Measurements from ENCODE around the gene APH1B. TPM values are rescaled to one million over a fixed set of nuclear protein-coding genes. Genes with fewer than 3 reads are reported as not detected.
"Not testable (repeated sequence)": the region's sequence is repeated elsewhere in the genome, so short reads cannot be mapped to it uniquely, and the experiment has no call there.

The APH1B gene
- total and polyA plus RNA-seq, 12 donors = 1.7 to 11.4 (median 7.4) TPM

- Histone ChIP-seq H3K27me3 (no peaks in the 10 kb centered on the region), H3K36me3 (peaks cover 0 to 4% (median 0%) of the 10 kb centered on the region in 9 donors), H3K4me1 (no peaks in the 10 kb centered on the region), H3K27ac (no peak overlapping the region), H3K9me3 (no peaks in the 10 kb centered on the region), H3K4me3 (no peak overlapping the region)
- 78 to 83% methylated on average over 2 of the region's 2 CpGs for WGBS, 2 donors
- ATAC-seq (no peak), DNase-seq (no peak)
- TF ChIP-seq CTCF (IDR thresholded peaks at IDR 0.05) = no peak
- intact Hi-C loops (cut with DNase I) = loop anchor here in 1 of 10 donors (5.0 kb wide), 1 partner anchor 98 kb away; no protein-coding TSS in a partner anchor
Observed at GRCh38 chr15:63314409-63314808, 37.0 kb downstream of the APH1B start.

- DNase-seq = no peak
- no peaks in the 10 kb centered on the region for H3K4me1 ChIP-seq
- H3K9me3 ChIP-seq = no peaks in the 10 kb centered on the region
- ATAC-seq = no peak
- no peak for TF ChIP-seq CTCF (IDR thresholded peaks at IDR 0.05)
- no peaks in the 10 kb centered on the region for H3K27me3 ChIP-seq
- H3K4me3 ChIP-seq = no peak overlapping the region
- no peaks in the 10 kb centered on the region for H3K36me3 ChIP-seq
- intact Hi-C loops (cut with DNase I) = no loop called here
- H3K27ac ChIP-seq = no peak overlapping the region
- WGBS, 2 donors = 97 to 98% methylated on average over 4 of the region's 4 CpGs
Observed at GRCh38 chr15:63318344-63318743, 40.9 kb downstream of the APH1B start.

GRCh38 chr15:63319065-63319464 lies 41.7 kb downstream of the APH1B start:
- H3K4me1 ChIP-seq = no peaks in the 10 kb centered on the region
- intact Hi-C loops (cut with DNase I) = no loop called here
- no peak for TF ChIP-seq CTCF (IDR thresholded peaks at IDR 0.05)
- DNase-seq = no peak
- no peak for ATAC-seq
- no peak overlapping the region for H3K4me3 ChIP-seq
- WGBS, 2 donors = 94% methylated on average over 3 of the region's 3 CpGs
- no peaks in the 10 kb centered on the region for H3K27me3 ChIP-seq
- H3K36me3 ChIP-seq = no peaks in the 10 kb centered on the region
- H3K9me3 ChIP-seq = no peaks in the 10 kb centered on the region
- no peak overlapping the region for H3K27ac ChIP-seq

GRCh38 chr15:63320446-63320845 lies 43.0 kb downstream of the APH1B start:
- DNase-seq; H3K9me3 ChIP-seq; intact Hi-C loops (cut with DNase I); H3K4me3 ChIP-seq; H3K27me3 ChIP-seq; ATAC-seq; H3K27ac ChIP-seq; H3K36me3 ChIP-seq; H3K4me1 ChIP-seq: not testable (repeated sequence)
- WGBS, 2 donors = 97 to 98% methylated on average over 8 of the region's 10 CpGs

- H3K27me3 ChIP-seq; H3K4me1 ChIP-seq; DNase-seq; H3K4me3 ChIP-seq; ATAC-seq; intact Hi-C loops (cut with DNase I); H3K36me3 ChIP-seq; H3K27ac ChIP-seq; H3K9me3 ChIP-seq: not testable (repeated sequence)
- 92 to 96% methylated on average over 7 to 8 of the region's 11 CpGs for WGBS, 2 donors
Observed at GRCh38 chr15:63320981-63321380, 43.6 kb downstream of the APH1B start.
